ENCODE measurements around the gene CHMP4B.
A peak's percentile ranks its signal among the peaks of the same experiment; 100 is the strongest.

Gene CHMP4B, protein sequence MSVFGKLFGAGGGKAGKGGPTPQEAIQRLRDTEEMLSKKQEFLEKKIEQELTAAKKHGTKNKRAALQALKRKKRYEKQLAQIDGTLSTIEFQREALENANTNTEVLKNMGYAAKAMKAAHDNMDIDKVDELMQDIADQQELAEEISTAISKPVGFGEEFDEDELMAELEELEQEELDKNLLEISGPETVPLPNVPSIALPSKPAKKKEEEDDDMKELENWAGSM

DNA sequence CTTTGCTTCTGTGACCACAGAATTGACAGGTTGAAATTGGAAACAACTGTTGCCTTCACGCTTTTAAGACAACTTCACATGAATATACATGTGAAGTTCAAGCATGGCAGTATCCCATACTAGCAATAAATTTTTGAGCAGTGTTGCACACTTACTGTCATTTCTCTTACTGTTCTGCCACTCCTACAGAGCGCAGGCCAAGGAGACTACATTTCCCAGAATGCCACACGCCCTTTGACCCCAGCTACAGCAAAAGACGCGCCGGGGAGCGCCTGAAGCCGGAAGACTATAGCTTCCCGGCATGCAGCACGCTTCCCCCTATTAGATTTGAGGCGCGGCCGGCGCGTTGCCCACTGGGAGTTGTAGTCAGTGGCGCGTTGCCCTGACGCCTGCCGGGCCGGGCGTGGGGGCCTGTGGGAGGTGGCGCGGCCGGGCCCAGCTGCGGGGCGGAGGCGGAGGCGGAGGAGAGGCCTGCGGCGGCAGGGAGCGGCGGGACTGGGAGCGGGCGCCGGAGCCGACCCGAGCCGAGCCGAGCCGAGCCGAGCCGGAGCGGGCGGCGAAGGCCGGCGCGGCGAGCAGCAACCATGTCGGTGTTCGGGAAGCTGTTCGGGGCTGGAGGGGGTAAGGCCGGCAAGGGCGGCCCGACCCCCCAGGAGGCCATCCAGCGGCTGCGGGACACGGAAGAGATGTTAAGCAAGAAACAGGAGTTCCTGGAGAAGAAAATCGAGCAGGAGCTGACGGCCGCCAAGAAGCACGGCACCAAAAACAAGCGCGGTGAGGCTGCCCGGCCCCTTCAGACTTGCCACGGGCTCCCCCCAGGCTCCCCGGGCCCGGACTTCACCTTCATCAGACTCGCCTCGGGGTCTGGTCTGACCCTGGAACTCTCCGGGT lies at the start of gene CHMP4B:
Gene CHMP4B, plus strand, starts transcription at position 464 of the 891 bp plus-strand sequence. Its CDS starts 121 bp downstream, at position 585.
- peak within 1 kb of the TSS; percentile 89 for H3K27ac ChIP-seq
- TF ChIP-seq ZFX (IDR thresholded peaks at IDR 0.05), result peak; percentile 86
- TF ChIP-seq, protein P1, sequence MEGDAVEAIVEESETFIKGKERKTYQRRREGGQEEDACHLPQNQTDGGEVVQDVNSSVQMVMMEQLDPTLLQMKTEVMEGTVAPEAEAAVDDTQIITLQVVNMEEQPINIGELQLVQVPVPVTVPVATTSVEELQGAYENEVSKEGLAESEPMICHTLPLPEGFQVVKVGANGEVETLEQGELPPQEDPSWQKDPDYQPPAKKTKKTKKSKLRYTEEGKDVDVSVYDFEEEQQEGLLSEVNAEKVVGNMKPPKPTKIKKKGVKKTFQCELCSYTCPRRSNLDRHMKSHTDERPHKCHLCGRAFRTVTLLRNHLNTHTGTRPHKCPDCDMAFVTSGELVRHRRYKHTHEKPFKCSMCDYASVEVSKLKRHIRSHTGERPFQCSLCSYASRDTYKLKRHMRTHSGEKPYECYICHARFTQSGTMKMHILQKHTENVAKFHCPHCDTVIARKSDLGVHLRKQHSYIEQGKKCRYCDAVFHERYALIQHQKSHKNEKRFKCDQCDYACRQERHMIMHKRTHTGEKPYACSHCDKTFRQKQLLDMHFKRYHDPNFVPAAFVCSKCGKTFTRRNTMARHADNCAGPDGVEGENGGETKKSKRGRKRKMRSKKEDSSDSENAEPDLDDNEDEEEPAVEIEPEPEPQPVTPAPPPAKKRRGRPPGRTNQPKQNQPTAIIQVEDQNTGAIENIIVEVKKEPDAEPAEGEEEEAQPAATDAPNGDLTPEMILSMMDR (conservative IDR thresholded peaks at IDR 0.05), result no peak

DNA sequence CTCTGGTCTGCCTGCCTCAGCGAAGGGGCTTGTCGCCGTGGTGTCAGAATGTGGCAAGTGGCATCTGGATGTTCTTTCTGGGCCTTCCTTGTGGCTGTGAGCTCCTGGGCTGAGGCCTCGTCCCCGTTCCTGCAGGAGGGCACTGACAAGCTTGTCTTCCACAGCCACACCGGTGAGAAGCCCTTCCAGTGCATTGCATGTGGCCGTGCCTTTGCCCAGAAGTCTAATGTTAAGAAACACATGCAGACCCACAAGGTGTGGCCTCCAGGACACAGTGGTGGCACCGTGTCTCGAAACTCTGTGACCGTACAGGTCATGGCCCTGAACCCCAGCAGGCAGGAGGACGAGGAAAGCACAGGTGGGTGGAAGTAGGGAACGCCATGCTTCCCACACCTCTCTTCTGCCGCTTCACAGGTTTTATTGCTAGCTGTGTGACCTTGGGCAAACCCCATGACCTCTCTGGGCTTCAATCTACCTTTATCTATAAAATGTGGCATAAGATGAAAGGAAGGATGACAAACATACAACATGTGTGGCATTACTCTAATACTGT lies 49.4 kb upstream of the CHMP4B start:
- no peak for TF ChIP-seq ZFX (IDR thresholded peaks at IDR 0.05)
- TF ChIP-seq, protein P1 (conservative IDR thresholded peaks at IDR 0.05), result no peak
- H3K27ac ChIP-seq, result no peak overlapping the region

DNA sequence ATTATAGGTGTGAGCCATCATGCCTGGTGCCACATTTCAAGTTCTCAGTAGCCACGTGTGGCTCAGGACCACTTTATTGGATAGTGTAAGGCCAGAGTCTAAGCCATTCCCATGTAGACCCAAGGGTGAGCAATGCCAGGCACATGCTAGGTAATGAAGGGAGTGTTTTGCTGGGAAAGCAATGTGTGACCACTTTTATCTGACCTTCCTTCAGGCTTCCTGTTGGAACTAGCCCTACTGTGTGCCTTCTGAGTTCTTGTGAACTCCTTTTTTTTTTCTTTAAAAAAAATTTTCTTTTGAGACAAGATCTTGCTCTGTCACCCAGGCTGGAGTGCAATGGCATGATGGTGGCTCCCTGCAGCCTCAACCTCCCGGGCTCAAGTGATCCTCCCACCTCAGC lies 46.0 kb upstream of the CHMP4B start:
- H3K27ac ChIP-seq, result no peak overlapping the region
- TF ChIP-seq, protein P1 (conservative IDR thresholded peaks at IDR 0.05), result no peak
- TF ChIP-seq ZFX (IDR thresholded peaks at IDR 0.05), result no peak

DNA sequence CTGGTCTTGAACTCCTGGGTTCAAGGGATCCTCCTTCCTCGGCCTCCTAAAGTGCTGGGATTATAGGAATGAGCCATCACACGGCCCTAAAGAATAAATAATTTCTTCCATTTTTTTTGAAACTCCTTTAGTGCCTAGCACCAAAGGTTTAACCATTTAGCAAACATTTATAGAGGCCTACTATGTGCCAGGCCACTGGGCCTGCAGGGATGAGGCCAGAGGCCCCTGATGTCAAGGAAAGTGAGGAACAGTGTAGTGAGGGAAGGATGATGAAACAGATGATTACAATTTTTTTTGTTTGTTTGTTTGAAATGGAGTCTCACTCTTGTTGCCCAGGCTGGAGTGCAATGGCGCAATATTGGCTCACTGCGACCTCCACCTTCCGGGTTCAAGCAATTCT lies 45.6 kb upstream of the CHMP4B start:
- no peak overlapping the region for H3K27ac ChIP-seq
- no peak for TF ChIP-seq ZFX (IDR thresholded peaks at IDR 0.05)
- TF ChIP-seq, protein P1 (conservative IDR thresholded peaks at IDR 0.05), result no peak

DNA sequence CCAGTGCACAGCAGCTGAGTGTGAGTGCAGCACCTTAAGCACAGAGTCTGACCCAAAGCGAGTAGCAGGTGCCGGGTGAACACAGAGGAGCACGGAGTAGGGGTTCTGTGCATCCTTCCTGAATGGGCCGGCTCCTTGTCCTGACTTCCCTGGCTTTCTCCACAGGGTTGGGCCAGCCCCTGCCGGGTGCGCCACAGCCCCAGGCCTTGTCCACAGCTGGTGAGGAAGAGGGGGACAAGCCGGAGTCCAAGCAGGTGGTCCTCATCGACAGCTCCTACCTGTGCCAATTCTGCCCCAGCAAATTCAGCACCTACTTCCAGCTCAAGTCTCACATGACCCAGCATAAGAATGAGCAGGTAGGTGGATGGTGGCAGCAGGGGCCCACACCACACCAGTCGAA lies 44.5 kb upstream of the CHMP4B start:
- no peak overlapping the region for H3K27ac ChIP-seq
- TF ChIP-seq, protein P1 (conservative IDR thresholded peaks at IDR 0.05), result no peak
- TF ChIP-seq ZFX (IDR thresholded peaks at IDR 0.05), result no peak

DNA sequence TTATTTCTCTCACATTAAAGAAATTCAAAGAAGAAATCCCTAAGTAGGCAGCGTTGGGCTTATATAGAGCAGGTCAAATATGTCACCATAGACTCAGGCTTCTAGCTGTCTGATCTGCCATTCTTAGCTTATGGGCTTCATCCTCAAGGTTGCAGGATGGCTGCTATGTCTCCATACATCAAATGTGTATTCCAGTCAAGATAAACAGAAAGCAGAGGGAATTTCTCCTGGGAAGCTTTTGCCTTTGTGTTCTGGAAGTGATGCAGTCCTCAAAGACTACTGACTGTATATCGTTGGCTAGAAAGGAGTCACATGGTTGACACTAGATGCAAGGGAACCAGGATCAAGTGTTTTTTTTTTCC lies 43.4 kb upstream of the CHMP4B start:
- TF ChIP-seq, protein P1 (conservative IDR thresholded peaks at IDR 0.05), result no peak
- no peak for TF ChIP-seq ZFX (IDR thresholded peaks at IDR 0.05)
- H3K27ac ChIP-seq, result no peak overlapping the region

DNA sequence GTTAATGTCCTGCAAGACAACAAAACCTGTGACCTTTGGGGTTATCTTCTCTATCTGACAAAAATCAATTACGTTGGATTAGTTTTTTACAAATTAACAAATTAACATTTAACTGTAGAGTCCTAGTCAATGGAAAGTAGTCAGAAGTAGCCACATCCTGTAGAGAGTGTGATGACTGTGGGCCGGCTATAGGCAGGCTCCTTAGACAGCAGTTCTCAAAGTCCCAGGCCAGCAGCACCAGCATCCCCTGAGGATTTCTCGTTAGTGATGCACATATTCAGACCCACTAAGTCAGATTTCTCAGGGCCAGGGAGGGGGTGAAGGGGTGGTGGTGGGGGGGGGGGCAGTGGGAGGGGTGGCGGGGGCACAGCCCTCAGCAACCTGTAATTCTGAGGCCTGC lies 42.1 kb upstream of the CHMP4B start:
- TF ChIP-seq ZFX (IDR thresholded peaks at IDR 0.05), result no peak
- TF ChIP-seq, protein P1 (conservative IDR thresholded peaks at IDR 0.05), result no peak

More for the DNA sequence above, 42.1 kb upstream of the CHMP4B start:
- H3K27ac ChIP-seq, result no peak overlapping the region
